ENCODE results near the gene AKAP1.

Gene AKAP1

GRCh38 chr17:57168695-57169094 lies 83.6 kb downstream of the AKAP1 start:
- TF ChIP-seq ZNF274 (IDR thresholded peaks at IDR 0.05; ENCODE audit: low read depth, low read length), result no peak
- H3K4me3 ChIP-seq (ENCODE audit: low read length), result no peak overlapping the region

GRCh38 chr17:57170866-57171265 lies 85.8 kb downstream of the AKAP1 start:
- no peak overlapping the region for H3K4me3 ChIP-seq (ENCODE audit: low read length)
- no peak for TF ChIP-seq ZNF274 (IDR thresholded peaks at IDR 0.05; ENCODE audit: low read depth, low read length)

All from GM08714 (cell line).